ENCODE data around the gene TM4SF4. TPM values are rescaled to one million over a fixed set of nuclear protein-coding genes. Genes with fewer than 3 reads are reported as not detected.

The TM4SF4 gene
- total and polyA plus RNA-seq, 2 donors (not counting 1 experiment from before 2014, with no cell fraction given): not detected

- WGBS (ENCODE audit: insufficient coverage): no CpG with 5 or more reads among the region's 2 CpGs
- Histone ChIP-seq H4K20me1 (ENCODE audit: control insufficient read depth, insufficient read depth, low read length, poor library complexity, severe bottlenecking) (no peaks in the 10 kb centered on the region), H3K4me2 (replicated peaks; ENCODE audit: low read depth, low read length, poor library complexity, severe bottlenecking) (no peak overlapping the region), H3K36me3 (replicated peaks in 1 of 2; ENCODE audit: control extremely low read depth in 1 of 2, control insufficient read depth in 1 of 2, extremely low read depth in 1 of 2, insufficient read depth in 2 of 2, low read length in 1 of 2) (no peaks in the 10 kb centered on the region), H3K4me1 (ENCODE audit: control insufficient read depth in 2 of 2, insufficient read depth in 2 of 2, low read length in 2 of 2) (peaks cover 7 to 8% of the 10 kb centered on the region in 2 donors), H3K27me3 (replicated peaks in 1 of 4; ENCODE audit: control extremely low read depth in 1 of 4, control insufficient read depth in 3 of 4, insufficient read depth in 4 of 4, low read length in 3 of 4) (no peaks in the 10 kb centered on the region), H3K9ac (ENCODE audit: low read length) (no peak overlapping the region), H3K4me3 (ENCODE audit: control extremely low read depth in 1 of 5, extremely low read depth in 1 of 5, insufficient read depth in 1 of 5, low read depth in 2 of 5, low read length in 4 of 5) (no peak overlapping the region), H3K79me2 (ENCODE audit: control insufficient read depth, insufficient read depth, low read length) (no peaks in the 10 kb centered on the region), H3K27ac (ENCODE audit: low read length in 2 of 2) (no peak overlapping the region), H3K9me3 (ENCODE audit: control extremely low read depth in 1 of 3, control insufficient read depth in 2 of 3, insufficient read depth in 1 of 3, low read length in 2 of 3) (no peaks in the 10 kb centered on the region), H2AFZ (ENCODE audit: insufficient read depth, low read depth, low read length, poor library complexity, severe bottlenecking) (no peak overlapping the region)
- intact Hi-C loops (cut with micrococcal nuclease): no loop called here
- POLR2A ChIA-PET: no interaction called here
- DNase-seq (no peak), ATAC-seq (ENCODE audit: low read depth) (no peak)
- CTCF ChIA-PET: no interaction called here
- Mint-ChIP-seq H3K4me3 (no peak overlapping the region), H3K4me1 (peaks cover 11% of the 10 kb centered on the region), H3K9me3 (ENCODE audit: insufficient read depth) (no peaks in the 10 kb centered on the region), H3K27ac (no peak overlapping the region), H3K27me3 (peaks cover 5% of the 10 kb centered on the region)
- TF ChIP-seq EZH2 (IDR thresholded peaks at IDR 0.05; ENCODE audit: borderline replicate concordance, insufficient read depth, low read depth, low read length, poor library complexity, severe bottlenecking): no peak
- no peak for TF ChIP-seq CTCF (IDR thresholded peaks at IDR 0.05)
Measured at GRCh38 chr3:149529099-149529498, 54.6 kb downstream of the TM4SF4 start.

- peak overlapping the region; percentile 55 for H3K4me3 Mint-ChIP-seq
- Histone ChIP-seq H3K79me2 (ENCODE audit: control insufficient read depth, insufficient read depth, low read length) (no peaks in the 10 kb centered on the region), H3K36me3 (replicated peaks in 1 of 2; ENCODE audit: control extremely low read depth in 1 of 2, control insufficient read depth in 1 of 2, extremely low read depth in 1 of 2, insufficient read depth in 2 of 2, low read length in 1 of 2) (no peaks in the 10 kb centered on the region), H3K27ac (ENCODE audit: low read length in 2 of 2) (peak overlapping the region in 1 of 2 donors; percentile 24), H3K4me2 (replicated peaks; ENCODE audit: low read depth, low read length, poor library complexity, severe bottlenecking) (peak overlapping the region; percentile 70), H4K20me1 (ENCODE audit: control insufficient read depth, insufficient read depth, low read length, poor library complexity, severe bottlenecking) (no peaks in the 10 kb centered on the region), H3K9me3 (ENCODE audit: control extremely low read depth in 1 of 3, control insufficient read depth in 2 of 3, insufficient read depth in 1 of 3, low read length in 2 of 3) (no peaks in the 10 kb centered on the region), H3K27me3 (replicated peaks in 1 of 4; ENCODE audit: control extremely low read depth in 1 of 4, control insufficient read depth in 3 of 4, insufficient read depth in 4 of 4, low read length in 3 of 4) (no peaks in the 10 kb centered on the region), H3K4me3 (ENCODE audit: control extremely low read depth in 1 of 5, extremely low read depth in 1 of 5, insufficient read depth in 1 of 5, low read depth in 2 of 5, low read length in 4 of 5) (peak overlapping the region in 3 of 5 experiments; percentile 7 to 42 (median 30)), H3K9ac (ENCODE audit: low read length) (peak overlapping the region; percentile 52), H2AFZ (ENCODE audit: insufficient read depth, low read depth, low read length, poor library complexity, severe bottlenecking) (peak overlapping the region; percentile 81), H3K4me1 (ENCODE audit: control insufficient read depth in 2 of 2, insufficient read depth in 2 of 2, low read length in 2 of 2) (peaks cover 7 to 8% of the 10 kb centered on the region in 2 donors)
- peaks cover 11% of the 10 kb centered on the region for H3K4me1 Mint-ChIP-seq
- intact Hi-C loops (cut with micrococcal nuclease): no loop called here
- no peaks in the 10 kb centered on the region for H3K27me3 Mint-ChIP-seq
- POLR2A ChIA-PET: no interaction called here
- DNase-seq: peak; percentile 15
- CTCF ChIA-PET: no interaction called here
- no peak overlapping the region for H3K27ac Mint-ChIP-seq
- ATAC-seq (ENCODE audit: low read depth): no peak
- H3K9me3 Mint-ChIP-seq (ENCODE audit: insufficient read depth): no peaks in the 10 kb centered on the region
- no peak for TF ChIP-seq EZH2 (IDR thresholded peaks at IDR 0.05; ENCODE audit: borderline replicate concordance, insufficient read depth, low read depth, low read length, poor library complexity, severe bottlenecking)
- TF ChIP-seq CTCF (IDR thresholded peaks at IDR 0.05): no peak
- WGBS (ENCODE audit: insufficient coverage): 13% methylated on average over 6 of the region's 8 CpGs
Measured at GRCh38 chr3:149532489-149533180, 58.1 kb downstream of the TM4SF4 start.

Data from B cell (primary cell).